IMR-90 (cell line): Measurements from ENCODE around the gene ATP9B.

ENCODE experiments used
- BHLHE40 ChIP-seq: fragments of 150-350 bp; IDR thresholded peaks from 2 replicates; pipeline ENCODE4 v1.6.1; 2016; ENCODE audit warnings: mild to moderate bottlenecking, low read depth, low read length
- CEBPB ChIP-seq: IDR thresholded peaks from 2 replicates; pipeline ENCODE4 v1.6.1; 2012; ENCODE audit warnings: low read depth, low read length, improper control_type of control experiment
- CHD1 ChIP-seq: IDR thresholded peaks from 2 replicates; pipeline ENCODE4 v1.6.1; 2012; ENCODE audit warnings: low read depth, low read length, improper control_type of control experiment
- MAZ ChIP-seq: IDR thresholded peaks from 2 replicates; pipeline ENCODE4 v1.6.1; 2012; ENCODE audit warnings: low read depth, mild to moderate bottlenecking, low read length, improper control_type of control experiment, moderate library complexity, borderline replicate concordance
- MXI1 ChIP-seq: IDR thresholded peaks from 2 replicates; pipeline ENCODE4 v1.6.1; 2012; ENCODE audit warnings: low read depth, mild to moderate bottlenecking, low read length, moderate library complexity, borderline replicate concordance
- POLR2A ChIP-seq: IDR thresholded peaks from 2 replicates; pipeline ENCODE4 v1.6.1; 2012; ENCODE audit warnings: mild to moderate bottlenecking, low read depth, low read length
- RAD21 ChIP-seq: IDR thresholded peaks from 2 replicates; pipeline ENCODE4 v1.6.1; 2012; ENCODE audit warnings: low read length, improper control_type of control experiment
- SMC3 ChIP-seq: fragments of 150-350 bp; IDR thresholded peaks from 2 replicates; pipeline ENCODE4 v1.6.1; 2016; ENCODE audit warnings: low read depth, mild to moderate bottlenecking, antibody characterized with exemption, low read length, moderate library complexity
- TF ChIP-seq, protein P1 (sequence below): conservative IDR thresholded peaks from 2 replicates; pipeline ENCODE4 v1.5.1; 2012; ENCODE audit warnings: mild to moderate bottlenecking, low read depth, low read length, improper control_type of control experiment
- TF ChIP-seq, protein P2 (sequence below): fragments of 150-350 bp; IDR thresholded peaks from 2 replicates; pipeline ENCODE4 v1.6.1; 2017; ENCODE audit warnings: mild to moderate bottlenecking, antibody characterized with exemption, low read length, low read depth
- TF ChIP-seq, protein P3 (sequence below): fragments of 150-350 bp; IDR thresholded peaks from 2 replicates; pipeline ENCODE4 v1.6.1; 2016; ENCODE audit warnings: low read depth, mild to moderate bottlenecking, low read length, moderate library complexity, borderline replicate concordance

DNA sequence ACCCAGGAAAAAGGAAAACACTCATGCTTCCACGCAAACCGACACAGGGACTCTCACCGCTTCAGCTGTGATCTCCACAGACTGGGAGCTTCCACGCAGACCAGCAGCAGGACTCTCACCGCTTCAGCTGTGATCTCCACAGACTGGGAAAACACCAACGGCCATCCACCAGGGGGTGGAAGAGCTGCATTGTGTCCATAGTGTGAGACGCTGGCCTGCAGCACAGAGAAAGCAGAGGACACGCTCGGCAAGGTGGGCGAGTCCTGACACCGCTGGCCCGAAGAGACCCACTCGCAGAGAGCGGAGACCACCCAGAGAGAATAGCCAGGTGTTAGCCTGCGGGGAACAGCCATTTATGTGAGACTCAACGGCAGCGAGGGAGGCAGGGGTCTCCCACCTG, 284.1 kb downstream of the ATP9B start:
- TF ChIP-seq POLR2A (no peak), SMC3 (no peak), MXI1 (no peak), RAD21 (peak; percentile 30), MAZ (no peak), BHLHE40 (no peak), CEBPB (no peak), CHD1 (no peak)
- TF ChIP-seq, protein P1, sequence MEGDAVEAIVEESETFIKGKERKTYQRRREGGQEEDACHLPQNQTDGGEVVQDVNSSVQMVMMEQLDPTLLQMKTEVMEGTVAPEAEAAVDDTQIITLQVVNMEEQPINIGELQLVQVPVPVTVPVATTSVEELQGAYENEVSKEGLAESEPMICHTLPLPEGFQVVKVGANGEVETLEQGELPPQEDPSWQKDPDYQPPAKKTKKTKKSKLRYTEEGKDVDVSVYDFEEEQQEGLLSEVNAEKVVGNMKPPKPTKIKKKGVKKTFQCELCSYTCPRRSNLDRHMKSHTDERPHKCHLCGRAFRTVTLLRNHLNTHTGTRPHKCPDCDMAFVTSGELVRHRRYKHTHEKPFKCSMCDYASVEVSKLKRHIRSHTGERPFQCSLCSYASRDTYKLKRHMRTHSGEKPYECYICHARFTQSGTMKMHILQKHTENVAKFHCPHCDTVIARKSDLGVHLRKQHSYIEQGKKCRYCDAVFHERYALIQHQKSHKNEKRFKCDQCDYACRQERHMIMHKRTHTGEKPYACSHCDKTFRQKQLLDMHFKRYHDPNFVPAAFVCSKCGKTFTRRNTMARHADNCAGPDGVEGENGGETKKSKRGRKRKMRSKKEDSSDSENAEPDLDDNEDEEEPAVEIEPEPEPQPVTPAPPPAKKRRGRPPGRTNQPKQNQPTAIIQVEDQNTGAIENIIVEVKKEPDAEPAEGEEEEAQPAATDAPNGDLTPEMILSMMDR, result no peak
- TF ChIP-seq, protein P2, sequence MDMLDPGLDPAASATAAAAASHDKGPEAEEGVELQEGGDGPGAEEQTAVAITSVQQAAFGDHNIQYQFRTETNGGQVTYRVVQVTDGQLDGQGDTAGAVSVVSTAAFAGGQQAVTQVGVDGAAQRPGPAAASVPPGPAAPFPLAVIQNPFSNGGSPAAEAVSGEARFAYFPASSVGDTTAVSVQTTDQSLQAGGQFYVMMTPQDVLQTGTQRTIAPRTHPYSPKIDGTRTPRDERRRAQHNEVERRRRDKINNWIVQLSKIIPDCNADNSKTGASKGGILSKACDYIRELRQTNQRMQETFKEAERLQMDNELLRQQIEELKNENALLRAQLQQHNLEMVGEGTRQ, result no peak
- TF ChIP-seq, protein P3, sequence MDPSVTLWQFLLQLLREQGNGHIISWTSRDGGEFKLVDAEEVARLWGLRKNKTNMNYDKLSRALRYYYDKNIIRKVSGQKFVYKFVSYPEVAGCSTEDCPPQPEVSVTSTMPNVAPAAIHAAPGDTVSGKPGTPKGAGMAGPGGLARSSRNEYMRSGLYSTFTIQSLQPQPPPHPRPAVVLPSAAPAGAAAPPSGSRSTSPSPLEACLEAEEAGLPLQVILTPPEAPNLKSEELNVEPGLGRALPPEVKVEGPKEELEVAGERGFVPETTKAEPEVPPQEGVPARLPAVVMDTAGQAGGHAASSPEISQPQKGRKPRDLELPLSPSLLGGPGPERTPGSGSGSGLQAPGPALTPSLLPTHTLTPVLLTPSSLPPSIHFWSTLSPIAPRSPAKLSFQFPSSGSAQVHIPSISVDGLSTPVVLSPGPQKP, result no peak
